ENCODE results near the gene STEAP3.

STEAP3 gene

GRCh38 chr2:119294671-119295070 is 71.0 kb downstream of the STEAP3 start:
- no peak for DNase-seq (ENCODE audit: low spot score)

- no peak for DNase-seq (ENCODE audit: low spot score)
Measured at GRCh38 chr2:119295688-119296375, 72.2 kb downstream of the STEAP3 start.

GRCh38 chr2:119301413-119301812 is 77.8 kb downstream of the STEAP3 start:
- DNase-seq (ENCODE audit: low spot score), result no peak

- no peak for DNase-seq (ENCODE audit: low spot score)
Measured at GRCh38 chr2:119304847-119305246, 81.2 kb downstream of the STEAP3 start.

GRCh38 chr2:119305497-119306195 is 82.0 kb downstream of the STEAP3 start:
- no peak for DNase-seq (ENCODE audit: low spot score)

- no peak for DNase-seq (ENCODE audit: low spot score)
Measured at GRCh38 chr2:119306196-119306590, 82.6 kb downstream of the STEAP3 start.

- no peak for DNase-seq (ENCODE audit: low spot score)
Measured at GRCh38 chr2:119307419-119308140, 83.9 kb downstream of the STEAP3 start.

- DNase-seq (ENCODE audit: low spot score), result no peak
Measured at GRCh38 chr2:119308793-119309330, 85.2 kb downstream of the STEAP3 start.

- no peak for DNase-seq (ENCODE audit: low spot score)
Measured at GRCh38 chr2:119311371-119311770, 87.7 kb downstream of the STEAP3 start.

- DNase-seq (ENCODE audit: low spot score), result no peak
Measured at GRCh38 chr2:119311831-119312230, 88.2 kb downstream of the STEAP3 start.

All from RKO (cell line).